ENCODE results near the gene QRSL1. TPM values are rescaled to one million over a fixed set of nuclear protein-coding genes. Genes with fewer than 3 reads are reported as not detected.

QRSL1 gene
- total RNA-seq, 4 donors from 2014 or later = 6.4 to 10.4 (median 7.0) TPM

- Histone ChIP-seq H3K27me3 (no peaks in the 10 kb centered on the region), H3K27ac (no peak overlapping the region), H3K9me3 (no peaks in the 10 kb centered on the region), H3K4me3 (no peak overlapping the region), H3K4me1 (peaks cover 11% of the 10 kb centered on the region), H3K36me3 (peaks cover 3% of the 10 kb centered on the region)
- WGBS = 97% methylated on average over 5 of the region's 5 CpGs
- DNase-seq (ENCODE audit: low spot score in 2 of 2) = no peak
- TF ChIP-seq, protein P1, sequence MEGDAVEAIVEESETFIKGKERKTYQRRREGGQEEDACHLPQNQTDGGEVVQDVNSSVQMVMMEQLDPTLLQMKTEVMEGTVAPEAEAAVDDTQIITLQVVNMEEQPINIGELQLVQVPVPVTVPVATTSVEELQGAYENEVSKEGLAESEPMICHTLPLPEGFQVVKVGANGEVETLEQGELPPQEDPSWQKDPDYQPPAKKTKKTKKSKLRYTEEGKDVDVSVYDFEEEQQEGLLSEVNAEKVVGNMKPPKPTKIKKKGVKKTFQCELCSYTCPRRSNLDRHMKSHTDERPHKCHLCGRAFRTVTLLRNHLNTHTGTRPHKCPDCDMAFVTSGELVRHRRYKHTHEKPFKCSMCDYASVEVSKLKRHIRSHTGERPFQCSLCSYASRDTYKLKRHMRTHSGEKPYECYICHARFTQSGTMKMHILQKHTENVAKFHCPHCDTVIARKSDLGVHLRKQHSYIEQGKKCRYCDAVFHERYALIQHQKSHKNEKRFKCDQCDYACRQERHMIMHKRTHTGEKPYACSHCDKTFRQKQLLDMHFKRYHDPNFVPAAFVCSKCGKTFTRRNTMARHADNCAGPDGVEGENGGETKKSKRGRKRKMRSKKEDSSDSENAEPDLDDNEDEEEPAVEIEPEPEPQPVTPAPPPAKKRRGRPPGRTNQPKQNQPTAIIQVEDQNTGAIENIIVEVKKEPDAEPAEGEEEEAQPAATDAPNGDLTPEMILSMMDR (IDR thresholded peaks at IDR 0.05) = no peak
- TF ChIP-seq POLR2AphosphoS5 (IDR thresholded peaks at IDR 0.05) = no peak
- TF ChIP-seq POLR2A (IDR thresholded peaks at IDR 0.05) = no peak
- TF ChIP-seq EP300 (IDR thresholded peaks at IDR 0.05) = no peak
Measured at GRCh38 chr6:106634565-106634964, 5.2 kb downstream of the QRSL1 start.

DNA sequence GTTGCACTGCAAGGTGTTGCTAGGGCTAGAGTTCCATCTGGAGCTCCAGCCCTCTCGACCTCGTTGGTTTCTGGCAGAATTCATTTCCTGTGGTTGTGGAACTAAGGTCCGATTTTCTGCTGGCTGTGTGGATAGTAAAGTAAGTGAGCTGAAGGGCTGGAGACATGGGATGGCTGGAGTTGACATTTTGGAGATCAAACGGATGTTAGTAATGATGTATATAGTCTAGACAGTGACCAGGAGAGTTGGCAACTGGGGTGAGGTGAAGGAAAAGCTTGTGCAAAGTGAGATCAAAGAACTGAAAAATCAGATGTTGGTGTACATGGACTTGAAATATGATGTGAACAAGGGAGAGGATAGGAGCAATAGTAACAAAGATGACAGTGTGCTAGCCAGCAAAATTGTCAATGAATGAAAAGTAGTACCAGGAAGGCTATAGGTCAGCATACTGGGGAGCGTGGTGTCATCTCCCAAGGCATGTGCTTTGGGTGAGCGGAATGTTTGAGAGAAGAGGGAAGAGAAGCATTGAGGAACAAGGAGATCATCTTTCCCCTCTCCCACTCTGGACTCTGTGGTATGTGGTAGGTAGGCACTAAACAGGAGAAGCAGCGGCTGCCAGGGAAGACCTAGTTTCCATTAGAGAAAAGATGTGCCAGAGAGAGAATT, 7.8 kb downstream of the QRSL1 start:
- DNase-seq (ENCODE audit: low spot score in 2 of 2) = no peak
- no peaks in the 10 kb centered on the region for H3K4me1 ChIP-seq
- 66% methylated on average over 7 of the region's 7 CpGs for WGBS
- no peaks in the 10 kb centered on the region for H3K9me3 ChIP-seq
- H3K36me3 ChIP-seq = peaks cover 21% of the 10 kb centered on the region
- TF ChIP-seq POLR2A (IDR thresholded peaks at IDR 0.05) (no peak), POLR2AphosphoS5 (IDR thresholded peaks at IDR 0.05) (no peak), EP300 (IDR thresholded peaks at IDR 0.05) (no peak)
- TF ChIP-seq, protein P1 (IDR thresholded peaks at IDR 0.05) = no peak
- H3K4me3 ChIP-seq = no peak overlapping the region
- H3K27ac ChIP-seq = no peak overlapping the region
- no peaks in the 10 kb centered on the region for H3K27me3 ChIP-seq

GRCh38 chr6:106637717-106638341, 8.5 kb downstream of the QRSL1 start:
- H3K27me3 ChIP-seq = no peaks in the 10 kb centered on the region
- no peak overlapping the region for H3K27ac ChIP-seq
- TF ChIP-seq, protein P1 (IDR thresholded peaks at IDR 0.05) = no peak
- no peaks in the 10 kb centered on the region for H3K9me3 ChIP-seq
- no peaks in the 10 kb centered on the region for H3K4me1 ChIP-seq
- no peak for DNase-seq (ENCODE audit: low spot score in 2 of 2)
- H3K36me3 ChIP-seq = peaks cover 27% of the 10 kb centered on the region
- WGBS = 70% methylated on average over 6 of the region's 6 CpGs
- no peak overlapping the region for H3K4me3 ChIP-seq

- Histone ChIP-seq H3K9me3 (no peaks in the 10 kb centered on the region), H3K27me3 (no peaks in the 10 kb centered on the region), H3K27ac (no peak overlapping the region), H3K4me1 (no peaks in the 10 kb centered on the region), H3K36me3 (peaks cover 46% of the 10 kb centered on the region), H3K4me3 (no peak overlapping the region)
- 86% methylated on average over 4 of the region's 4 CpGs for WGBS
- no peak for TF ChIP-seq EP300 (IDR thresholded peaks at IDR 0.05)
- TF ChIP-seq POLR2A (IDR thresholded peaks at IDR 0.05) = no peak
- TF ChIP-seq POLR2AphosphoS5 (IDR thresholded peaks at IDR 0.05) = no peak
- TF ChIP-seq, protein P1 (IDR thresholded peaks at IDR 0.05) = no peak
- DNase-seq (ENCODE audit: low spot score in 2 of 2) = no peak
Measured at GRCh38 chr6:106639812-106640211, 10.4 kb downstream of the QRSL1 start.

DNA sequence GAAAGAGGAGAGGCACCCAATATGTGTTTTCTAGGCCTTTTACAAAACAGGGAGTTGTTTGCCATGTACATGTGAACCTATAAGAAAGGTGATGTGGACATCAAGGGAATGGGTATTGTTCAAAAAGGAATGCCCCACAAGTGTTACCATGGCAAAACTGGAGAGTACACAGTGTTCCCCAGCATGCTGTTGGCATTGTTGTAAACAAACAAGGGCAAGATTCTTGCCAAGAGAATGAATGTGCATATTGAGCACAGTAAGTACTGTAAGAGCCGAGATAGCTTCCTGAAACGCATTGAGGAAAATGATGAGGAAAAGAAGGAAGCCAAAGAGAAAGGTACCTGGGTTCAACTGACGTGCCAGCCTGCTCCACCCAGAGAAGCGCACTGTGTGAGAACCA, 13.1 kb downstream of the QRSL1 start:
- no peaks in the 10 kb centered on the region for H3K4me1 ChIP-seq
- TF ChIP-seq EP300 (IDR thresholded peaks at IDR 0.05) = no peak
- no peak for TF ChIP-seq POLR2AphosphoS5 (IDR thresholded peaks at IDR 0.05)
- TF ChIP-seq, protein P1 (IDR thresholded peaks at IDR 0.05) = no peak
- no peak for TF ChIP-seq POLR2A (IDR thresholded peaks at IDR 0.05)
- no peak overlapping the region for H3K4me3 ChIP-seq
- H3K9me3 ChIP-seq = no peaks in the 10 kb centered on the region
- no peak for DNase-seq (ENCODE audit: low spot score in 2 of 2)
- peaks cover 51% of the 10 kb centered on the region for H3K36me3 ChIP-seq
- H3K27me3 ChIP-seq = no peaks in the 10 kb centered on the region
- no peak overlapping the region for H3K27ac ChIP-seq
- 89% methylated on average over 4 of the region's 4 CpGs for WGBS

All from suprapubic skin (tissue), 4 donors.